Tibial artery (tissue), 4 donors: ENCODE results near the gene KDM3A.

Experiments used
- DNase-seq, 2 donors: peaks; one replicate each; pipeline ENCODE4 v3.0.0-alpha.2; 2019
- H3K27ac ChIP-seq, 2 donors: fragments of 200-600 bp; sonication (generic) in 1 of 2; 1 replicate in 1 of 2; 2 replicates in 1 of 2; pipeline ENCODE4 v1.5.1; 2018 to 2019; ENCODE audit warnings: mild to moderate bottlenecking in 1 of 2
- H3K27me3 ChIP-seq, 2 donors: fragments of 200-600 bp; sonication (generic) in 1 of 2; one replicate each; pipeline versions ENCODE4 v1.5.1 to v1.6.0; 2016 to 2019
- H3K36me3 ChIP-seq, 3 donors: fragments of 200-600 bp; sonication (generic) in 2 of 3; one replicate each; pipeline ENCODE4 v1.5.1; 2016 to 2019; ENCODE audit warnings: mild to moderate bottlenecking in 2 of 3
- H3K4me1 ChIP-seq, 4 donors: fragments of 200-600 bp; sonication (generic) in 2 of 4; 1 replicate in 3 of 4; 2 replicates in 1 of 4; pipeline ENCODE4 v1.5.1; 2016 to 2019
- H3K4me3 ChIP-seq, 2 donors: fragments of 200-600 bp; sonication (generic) in 1 of 2; 1 replicate in 1 of 2; 2 replicates in 1 of 2; pipeline ENCODE4 v1.5.1; 2018 to 2019; ENCODE audit warnings: mild to moderate bottlenecking in 2 of 2
- H3K9me3 ChIP-seq, 3 donors: fragments of 200-600 bp; sonication (generic) in 1 of 3; one replicate each; pipeline ENCODE4 v1.5.1; 2016 to 2019
- intact Hi-C: fragments of 100-400 bp; cut with DNase I; formaldehyde crosslinking; loops from one replicate; pipeline ENCODE4 v1.15.0; 2023; ENCODE audit warnings: low total_unique reads
- TF ChIP-seq, protein P1 (sequence below), 2 experiments: fragments of 200-600 bp in 1 of 2; fragments of 450-650 bp in 1 of 2; IDR thresholded peaks; one replicate each; pipeline ENCODE4 v1.5.1; 2017 to 2019; ENCODE audit warnings: antibody characterized with exemption in 2 of 2, mild to moderate bottlenecking in 1 of 2, moderate library complexity in 1 of 2

The KDM3A gene

DNA sequence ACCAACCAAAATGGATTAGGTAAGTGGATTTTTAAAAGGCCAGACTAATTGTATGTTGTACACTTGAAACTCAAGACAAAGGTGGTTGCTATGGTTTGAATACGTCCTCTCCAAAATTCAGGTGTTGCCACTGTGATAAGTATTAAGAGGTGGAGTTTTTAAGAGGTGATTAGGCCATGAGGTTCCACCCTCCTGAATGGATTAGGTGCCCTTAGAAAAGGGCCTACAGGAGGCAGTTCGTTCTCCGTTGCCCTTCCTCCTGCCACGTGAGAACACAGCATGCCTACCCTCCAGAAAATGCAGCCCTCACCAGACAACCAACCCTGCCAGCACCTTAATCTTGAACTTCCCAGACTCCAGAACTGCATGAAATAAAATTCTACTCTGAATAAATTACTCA, 70.9 kb downstream of the KDM3A start:
- H3K9me3 ChIP-seq: no peaks in the 10 kb centered on the region
- intact Hi-C loops: no loop called here
- H3K36me3 ChIP-seq: peaks cover 23 to 40% (median 32%) of the 10 kb centered on the region in 3 donors
- peaks cover 0 to 9% (median 0%) of the 10 kb centered on the region in 4 donors for H3K4me1 ChIP-seq
- H3K4me3 ChIP-seq: no peak overlapping the region
- TF ChIP-seq, protein P1, sequence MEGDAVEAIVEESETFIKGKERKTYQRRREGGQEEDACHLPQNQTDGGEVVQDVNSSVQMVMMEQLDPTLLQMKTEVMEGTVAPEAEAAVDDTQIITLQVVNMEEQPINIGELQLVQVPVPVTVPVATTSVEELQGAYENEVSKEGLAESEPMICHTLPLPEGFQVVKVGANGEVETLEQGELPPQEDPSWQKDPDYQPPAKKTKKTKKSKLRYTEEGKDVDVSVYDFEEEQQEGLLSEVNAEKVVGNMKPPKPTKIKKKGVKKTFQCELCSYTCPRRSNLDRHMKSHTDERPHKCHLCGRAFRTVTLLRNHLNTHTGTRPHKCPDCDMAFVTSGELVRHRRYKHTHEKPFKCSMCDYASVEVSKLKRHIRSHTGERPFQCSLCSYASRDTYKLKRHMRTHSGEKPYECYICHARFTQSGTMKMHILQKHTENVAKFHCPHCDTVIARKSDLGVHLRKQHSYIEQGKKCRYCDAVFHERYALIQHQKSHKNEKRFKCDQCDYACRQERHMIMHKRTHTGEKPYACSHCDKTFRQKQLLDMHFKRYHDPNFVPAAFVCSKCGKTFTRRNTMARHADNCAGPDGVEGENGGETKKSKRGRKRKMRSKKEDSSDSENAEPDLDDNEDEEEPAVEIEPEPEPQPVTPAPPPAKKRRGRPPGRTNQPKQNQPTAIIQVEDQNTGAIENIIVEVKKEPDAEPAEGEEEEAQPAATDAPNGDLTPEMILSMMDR (IDR thresholded peaks at IDR 0.05): no peak
- H3K27ac ChIP-seq: no peak overlapping the region
- H3K27me3 ChIP-seq: no peaks in the 10 kb centered on the region
- DNase-seq: no peak

- TF ChIP-seq, protein P1 (IDR thresholded peaks at IDR 0.05): no peak
These were observed 71.7 kb downstream of the KDM3A start for GRCh38 chr2:86512892-86513291.

DNA sequence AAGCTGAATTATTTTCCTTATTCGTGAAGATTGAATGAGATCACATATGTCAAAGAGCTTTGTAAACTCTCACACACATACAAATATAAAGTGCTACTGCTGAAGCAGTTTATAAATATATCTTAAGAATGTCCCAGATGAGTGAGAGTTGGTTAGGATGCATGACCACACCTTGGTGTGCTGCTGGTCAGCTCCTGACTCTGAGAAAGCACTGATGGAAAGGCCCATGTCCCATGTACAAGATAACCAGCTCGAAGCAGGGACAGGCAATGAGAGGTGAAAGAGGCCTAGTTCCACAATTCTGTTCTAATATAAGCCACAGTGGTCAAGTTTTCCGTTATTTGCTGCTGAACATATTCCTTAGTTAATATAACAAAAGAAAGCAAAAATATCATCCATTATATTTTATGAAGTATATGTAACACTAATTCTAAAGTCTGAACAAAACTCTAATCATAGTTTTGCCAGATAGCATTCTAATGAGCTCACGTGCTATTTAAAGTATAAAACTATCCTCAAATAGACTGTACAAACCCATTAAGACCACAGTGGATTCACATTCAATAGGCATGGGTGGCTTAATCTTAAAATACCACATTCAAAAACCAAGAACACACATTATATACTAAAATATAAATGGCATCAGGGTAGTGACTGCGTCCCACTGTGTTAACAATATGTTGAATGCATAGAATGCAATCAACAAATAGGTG, 72.9 kb downstream of the KDM3A start:
- peaks cover 0 to 9% (median 0%) of the 10 kb centered on the region in 4 donors for H3K4me1 ChIP-seq
- H3K36me3 ChIP-seq: peaks cover 4 to 19% (median 13%) of the 10 kb centered on the region in 3 donors
- TF ChIP-seq, protein P1 (IDR thresholded peaks at IDR 0.05): no peak
- no peak overlapping the region for H3K4me3 ChIP-seq
- no peak overlapping the region for H3K27ac ChIP-seq
- intact Hi-C loops: no loop called here
- no peaks in the 10 kb centered on the region for H3K9me3 ChIP-seq
- DNase-seq: no peak
- no peaks in the 10 kb centered on the region for H3K27me3 ChIP-seq

More at GRCh38 chr2:86512892-86513291, 71.7 kb downstream of the KDM3A start:
- Histone ChIP-seq H3K4me3 (no peak overlapping the region), H3K27ac (no peak overlapping the region), H3K4me1 (peaks cover 0 to 9% (median 0%) of the 10 kb centered on the region in 4 donors), H3K27me3 (no peaks in the 10 kb centered on the region), H3K36me3 (peaks cover 15 to 31% (median 25%) of the 10 kb centered on the region in 3 donors), H3K9me3 (no peaks in the 10 kb centered on the region)
- intact Hi-C loops: no loop called here
- no peak for DNase-seq

- no peak for DNase-seq
These were observed 77.3 kb downstream of the KDM3A start for GRCh38 chr2:86518481-86518880.

DNA sequence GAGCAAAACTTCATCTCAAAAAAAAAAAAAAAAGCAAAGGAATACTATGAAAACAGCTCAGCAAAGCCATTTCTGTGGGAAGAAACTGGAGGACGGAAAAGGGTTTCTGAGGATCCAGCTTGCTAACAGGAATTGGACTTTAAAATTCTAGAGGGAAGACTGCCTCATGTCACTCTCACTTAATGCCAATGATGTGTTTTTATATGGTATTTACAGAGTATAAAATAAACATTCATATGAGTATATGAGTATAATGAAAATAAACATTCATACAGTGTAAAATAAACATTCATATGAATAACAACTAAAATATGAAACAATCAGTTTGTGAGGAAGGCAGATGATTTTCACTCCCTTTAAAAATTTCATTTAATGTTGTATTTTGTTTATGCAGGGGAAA, 78.2 kb downstream of the KDM3A start:
- H3K27me3 ChIP-seq: no peaks in the 10 kb centered on the region
- no peak for DNase-seq
- H3K36me3 ChIP-seq: peaks cover 0 to 13% (median 0%) of the 10 kb centered on the region in 3 donors
- H3K9me3 ChIP-seq: no peaks in the 10 kb centered on the region
- H3K27ac ChIP-seq: no peak overlapping the region
- H3K4me1 ChIP-seq: peaks cover 0 to 4% (median 0%) of the 10 kb centered on the region in 4 donors
- TF ChIP-seq, protein P1 (IDR thresholded peaks at IDR 0.05): no peak
- intact Hi-C loops: no loop called here
- no peak overlapping the region for H3K4me3 ChIP-seq

More at GRCh38 chr2:86518481-86518880, 77.3 kb downstream of the KDM3A start:
- no peak overlapping the region for H3K27ac ChIP-seq
- peaks cover 0 to 9% (median 0%) of the 10 kb centered on the region in 4 donors for H3K4me1 ChIP-seq
- H3K4me3 ChIP-seq: no peak overlapping the region
- TF ChIP-seq, protein P1 (IDR thresholded peaks at IDR 0.05): peak in 1 of 2 experiments; percentile 11
- intact Hi-C loops: no loop called here
- no peaks in the 10 kb centered on the region for H3K9me3 ChIP-seq
- H3K36me3 ChIP-seq: peaks cover 0 to 12% (median 0%) of the 10 kb centered on the region in 3 donors
- H3K27me3 ChIP-seq: no peaks in the 10 kb centered on the region
